MM.1S (cell line): Measurements from ENCODE around the gene ZBTB2.

Experiments used
- DNase-seq: peaks from one replicate; pipeline ENCODE4 v3.0.0-alpha.2; 2015
- H2AFZ ChIP-seq: fragments of 300-600 bp; sonication (generic); 2 replicates; pipeline ENCODE4 v1.6.0; 2016; ENCODE audit warnings: antibody characterized with exemption, low read length
- H3F3A ChIP-seq: fragments of 300-600 bp; sonication (generic); 2 replicates; pipeline ENCODE4 v1.6.1; 2016; ENCODE audit warnings: mild to moderate bottlenecking, antibody characterized with exemption, low read length, moderate library complexity, mixed read lengths; ENCODE audit not compliant: insufficient read depth
- H3K27ac ChIP-seq: fragments of 300-600 bp; sonication (generic); 2 replicates; pipeline ENCODE4 v1.5.1; 2016; ENCODE audit warnings: mild to moderate bottlenecking, low read length
- H3K27me3 ChIP-seq: fragments of 300-600 bp; sonication (generic); replicated peaks from 2 replicates; pipeline ENCODE4 v1.6.0; 2016; ENCODE audit warnings: low read length; ENCODE audit not compliant: insufficient read depth
- H3K36me3 ChIP-seq: fragments of 300-600 bp; sonication (generic); replicated peaks from 2 replicates; pipeline ENCODE4 v1.6.1; 2016; ENCODE audit warnings: mild to moderate bottlenecking, low read length, mixed read lengths; ENCODE audit not compliant: insufficient read depth
- H3K4me1 ChIP-seq: fragments of 300-600 bp; sonication (generic); 2 replicates; pipeline ENCODE4 v1.6.1; 2016; ENCODE audit warnings: low read length, mixed read lengths
- H3K4me2 ChIP-seq: fragments of 300-600 bp; sonication (generic); 2 replicates; pipeline ENCODE4 v1.6.0; 2016; ENCODE audit warnings: low read depth, low read length
- H3K4me3 ChIP-seq: fragments of 300-600 bp; sonication (generic); 2 replicates; pipeline ENCODE4 v1.5.1; 2016; ENCODE audit warnings: low read length, mixed read lengths
- H3K79me2 ChIP-seq: fragments of 300-600 bp; sonication (generic); 2 replicates; pipeline ENCODE4 v1.6.1; 2016; ENCODE audit warnings: mixed run types, low read length, mixed read lengths
- H3K9ac ChIP-seq: fragments of 300-600 bp; sonication (generic); 2 replicates; pipeline ENCODE4 v1.6.1; 2016; ENCODE audit warnings: low read length, mixed read lengths
- H3K9me2 ChIP-seq: fragments of 300-600 bp; sonication (generic); replicated peaks from 2 replicates; pipeline ENCODE4 v1.6.1; 2016; ENCODE audit warnings: mild to moderate bottlenecking, low read length, mixed read lengths; ENCODE audit not compliant: insufficient read depth
- H3K9me3 ChIP-seq: fragments of 300-600 bp; sonication (generic); replicated peaks from 2 replicates; pipeline ENCODE4 v1.6.1; 2016; ENCODE audit warnings: mild to moderate bottlenecking, low read length, mixed read lengths; ENCODE audit not compliant: insufficient read depth
- H4K20me1 ChIP-seq: fragments of 300-600 bp; sonication (generic); 2 replicates; pipeline ENCODE4 v1.6.1; 2016; ENCODE audit warnings: mild to moderate bottlenecking, low read length, moderate library complexity, mixed read lengths; ENCODE audit not compliant: insufficient read depth
- CTCF ChIP-seq: fragments of 300-600 bp; sonication (generic); IDR thresholded peaks from 2 replicates; pipeline ENCODE4 v1.5.1; 2016; ENCODE audit warnings: antibody characterized with exemption, low read length, mixed read lengths
- EZH2 ChIP-seq: fragments of 300-600 bp; sonication (generic); optimal IDR thresholded peaks from 2 replicates; pipeline ENCODE3; 2017; ENCODE audit warnings: low read depth, mild to moderate bottlenecking, antibody characterized with exemption, low read length, mixed read lengths
- EZH2phosphoT487 ChIP-seq: fragments of 300-600 bp; sonication (generic); IDR thresholded peaks from 2 replicates; pipeline ENCODE4 v1.6.1; 2018; ENCODE audit warnings: antibody characterized with exemption, low read length

ZBTB2 gene

GRCh38 chr6:151434369-151434768 is 43.0 kb upstream of the ZBTB2 start:
- Histone ChIP-seq H3K9me2 (no peaks in the 10 kb centered on the region), H3K9ac (no peak overlapping the region), H4K20me1 (no peaks in the 10 kb centered on the region), H3K9me3 (no peaks in the 10 kb centered on the region), H3F3A (no peaks in the 10 kb centered on the region), H3K4me2 (no peak overlapping the region), H2AFZ (no peak overlapping the region), H3K79me2 (peaks cover 15% of the 10 kb centered on the region), H3K4me1 (no peaks in the 10 kb centered on the region), H3K27me3 (no peaks in the 10 kb centered on the region), H3K36me3 (no peaks in the 10 kb centered on the region), H3K4me3 (no peak overlapping the region), H3K27ac (no peak overlapping the region)
- TF ChIP-seq CTCF (no peak), EZH2 (no peak), EZH2phosphoT487 (no peak)
- no peak for DNase-seq

GRCh38 chr6:151432651-151433050 is 41.3 kb upstream of the ZBTB2 start:
- 0 out of 2 replicates have a peak, but pooled peaks cover 2% of the 10 kb centered on the region for H3K79me2 ChIP-seq
- no peak for DNase-seq
- H2AFZ ChIP-seq = no peak overlapping the region
- H3K4me2 ChIP-seq = no peak overlapping the region
- no peak for TF ChIP-seq EZH2phosphoT487
- TF ChIP-seq EZH2 = no peak
- TF ChIP-seq CTCF = no peak
- no peaks in the 10 kb centered on the region for H3K9me3 ChIP-seq
- no peak overlapping the region for H3K9ac ChIP-seq
- H3F3A ChIP-seq = no peaks in the 10 kb centered on the region
- H3K36me3 ChIP-seq = no peaks in the 10 kb centered on the region
- H4K20me1 ChIP-seq = no peaks in the 10 kb centered on the region
- no peak overlapping the region for H3K27ac ChIP-seq
- no peak overlapping the region for H3K4me3 ChIP-seq
- no peaks in the 10 kb centered on the region for H3K9me2 ChIP-seq
- no peaks in the 10 kb centered on the region for H3K27me3 ChIP-seq
- H3K4me1 ChIP-seq = no peaks in the 10 kb centered on the region

GRCh38 chr6:151431337-151431736 is 40.0 kb upstream of the ZBTB2 start:
- H3F3A ChIP-seq = no peaks in the 10 kb centered on the region
- no peaks in the 10 kb centered on the region for H3K36me3 ChIP-seq
- DNase-seq = no peak
- H3K27me3 ChIP-seq = no peaks in the 10 kb centered on the region
- H3K9me2 ChIP-seq = no peaks in the 10 kb centered on the region
- H3K27ac ChIP-seq = no peak overlapping the region
- H3K4me1 ChIP-seq = no peaks in the 10 kb centered on the region
- H3K9ac ChIP-seq = no peak overlapping the region
- H3K79me2 ChIP-seq = no peaks in the 10 kb centered on the region
- no peak overlapping the region for H3K4me2 ChIP-seq
- no peak overlapping the region for H3K4me3 ChIP-seq
- TF ChIP-seq EZH2 (no peak), CTCF (no peak), EZH2phosphoT487 (no peak)
- no peak overlapping the region for H2AFZ ChIP-seq
- H3K9me3 ChIP-seq = no peaks in the 10 kb centered on the region
- no peaks in the 10 kb centered on the region for H4K20me1 ChIP-seq

GRCh38 chr6:151430886-151431285 is 39.5 kb upstream of the ZBTB2 start:
- no peak for DNase-seq
- H3K9me3 ChIP-seq = no peaks in the 10 kb centered on the region
- H3K27me3 ChIP-seq = no peaks in the 10 kb centered on the region
- H3K79me2 ChIP-seq = no peaks in the 10 kb centered on the region
- H4K20me1 ChIP-seq = no peaks in the 10 kb centered on the region
- H3K36me3 ChIP-seq = no peaks in the 10 kb centered on the region
- no peak overlapping the region for H3K9ac ChIP-seq
- no peak overlapping the region for H3K4me2 ChIP-seq
- TF ChIP-seq CTCF (no peak), EZH2phosphoT487 (no peak), EZH2 (no peak)
- no peak overlapping the region for H3K27ac ChIP-seq
- no peaks in the 10 kb centered on the region for H3K9me2 ChIP-seq
- no peak overlapping the region for H2AFZ ChIP-seq
- no peaks in the 10 kb centered on the region for H3F3A ChIP-seq
- no peak overlapping the region for H3K4me3 ChIP-seq
- H3K4me1 ChIP-seq = no peaks in the 10 kb centered on the region
